CD14-positive monocyte (primary cell): ENCODE measurements around the gene MAT2A. TPM values are rescaled to one million over a fixed set of nuclear protein-coding genes. Genes with fewer than 3 reads are reported as not detected.

Experiments used
- DNase-seq, 3 donors: peaks; one replicate each; pipeline ENCODE4 v3.0.0-alpha.2; 2011 to 2022
- H2AFZ ChIP-seq: 2 replicates; pipeline ENCODE4 v1.6.0; 2012; ENCODE audit warnings: mild to moderate bottlenecking, low read depth, low read length, inconsistent platforms; ENCODE audit not compliant: insufficient read depth, poor library complexity, severe bottlenecking
- H3K27ac ChIP-seq, 2 donors: 1 replicate in 1 of 2; 2 replicates in 1 of 2; pipeline ENCODE4 v1.5.1; 2012 to 2013; ENCODE audit warnings: low read length in 2 of 2, control low read depth in 1 of 2, inconsistent platforms in 1 of 2, low read depth in 1 of 2, mild to moderate bottlenecking in 1 of 2
- H3K27me3 ChIP-seq, 2 donors: one replicate each; pipeline versions ENCODE4 v1.6.0 to v1.6.1; 2011 to 2013; ENCODE audit warnings: low read length in 2 of 2; ENCODE audit not compliant: control insufficient read depth in 2 of 2, insufficient read depth in 2 of 2
- H3K36me3 ChIP-seq, 2 donors: replicated peaks in 1 of 2; 1 replicate in 1 of 2; 2 replicates in 1 of 2; pipeline versions ENCODE4 v1.5.1 to v1.6.1; 2012 to 2013; ENCODE audit warnings: low read length in 2 of 2, control low read depth in 1 of 2, inconsistent platforms in 1 of 2, mild to moderate bottlenecking in 1 of 2; ENCODE audit not compliant: insufficient read depth in 2 of 2, control insufficient read depth in 1 of 2
- H3K4me1 ChIP-seq, 2 donors: 1 replicate in 1 of 2; 2 replicates in 1 of 2; pipeline versions ENCODE4 v1.5.1 to v1.6.1; 2012 to 2013; ENCODE audit warnings: low read length in 2 of 2, control low read depth in 1 of 2, inconsistent platforms in 1 of 2, mild to moderate bottlenecking in 1 of 2, moderate library complexity in 1 of 2; ENCODE audit not compliant: insufficient read depth in 2 of 2, control insufficient read depth in 1 of 2
- H3K4me2 ChIP-seq: replicated peaks from 2 replicates; pipeline ENCODE3; 2012; ENCODE audit warnings: low read length, moderate library complexity, mild to moderate bottlenecking; ENCODE audit not compliant: poor library complexity, severe bottlenecking; ENCODE audit errors: extremely low read depth
- H3K4me3 ChIP-seq, 3 experiments: fragments of 200-600 bp in 1 of 3; sonication (generic) in 1 of 3; replicated peaks in 1 of 3; 1 replicate in 2 of 3; 2 replicates in 1 of 3; pipeline ENCODE4 v1.5.1; 2011 to 2013; ENCODE audit warnings: low read length in 3 of 3, mild to moderate bottlenecking in 3 of 3, control low read depth in 2 of 3, low read depth in 2 of 3, inconsistent platforms in 1 of 3, moderate library complexity in 1 of 3
- H3K79me2 ChIP-seq: 2 replicates; pipeline ENCODE4 v1.6.0; 2012; ENCODE audit warnings: mild to moderate bottlenecking, control low read depth, inconsistent platforms, low read length, moderate library complexity; ENCODE audit not compliant: insufficient read depth
- H3K9ac ChIP-seq: 2 replicates; pipeline ENCODE4 v1.6.0; 2017; ENCODE audit warnings: low read length, mild to moderate bottlenecking; ENCODE audit not compliant: insufficient read depth, poor library complexity, severe bottlenecking
- H3K9me3 ChIP-seq, 2 donors: replicated peaks in 1 of 2; 1 replicate in 1 of 2; 2 replicates in 1 of 2; pipeline versions ENCODE4 v1.5.1 to v1.6.1; 2012 to 2013; ENCODE audit warnings: low read length in 2 of 2, control low read depth in 1 of 2; ENCODE audit not compliant: control insufficient read depth in 1 of 2, insufficient read depth in 1 of 2
- H4K20me1 ChIP-seq: 2 replicates; pipeline ENCODE4 v1.6.0; 2012; ENCODE audit warnings: mild to moderate bottlenecking, low read length, control low read depth, moderate library complexity; ENCODE audit not compliant: insufficient read depth
- H3K27ac Mint-ChIP-seq, 7 donors: one replicate each; pipeline ENCODE4 v1.8.0; 2020; ENCODE audit warnings: mild to moderate bottlenecking in 7 of 7, mixed read lengths in 7 of 7, moderate library complexity in 6 of 7, inconsistent platforms in 2 of 7
- H3K27me3 Mint-ChIP-seq, 3 donors: one replicate each; pipeline ENCODE4 v1.8.0; 2021 to 2022; ENCODE audit warnings: low read depth in 3 of 3, mild to moderate bottlenecking in 3 of 3, mixed read lengths in 3 of 3, moderate library complexity in 3 of 3, inconsistent platforms in 1 of 3
- H3K36me3 Mint-ChIP-seq, 2 donors: one replicate each; pipeline ENCODE4 v1.8.0; 2020; ENCODE audit warnings: mixed read lengths in 2 of 2, inconsistent platforms in 1 of 2, mild to moderate bottlenecking in 1 of 2
- H3K4me1 Mint-ChIP-seq: one replicate; pipeline ENCODE4 v1.8.0; 2020; ENCODE audit warnings: mild to moderate bottlenecking, mixed read lengths
- H3K4me3 Mint-ChIP-seq, 2 donors: one replicate each; pipeline ENCODE4 v1.8.0; 2020; ENCODE audit warnings: mild to moderate bottlenecking in 2 of 2, mixed read lengths in 2 of 2, moderate library complexity in 1 of 2
- H3K9me3 Mint-ChIP-seq, 7 donors: one replicate each; pipeline ENCODE4 v1.8.0; 2020 to 2022; ENCODE audit warnings: mixed read lengths in 7 of 7, mild to moderate bottlenecking in 6 of 7, moderate library complexity in 6 of 7, inconsistent platforms in 2 of 7
- CTCF ChIP-seq: fragments of 200-600 bp; IDR thresholded peaks from one replicate; pipeline ENCODE4 v1.8.0; 2022; ENCODE audit warnings: antibody characterized with exemption, mild to moderate bottlenecking
- WGBS: methylation state at CpG from one replicate; pipeline ENCODE4 v1.1.5; 2013; ENCODE audit warnings: missing lambda C conversion rate; ENCODE audit not compliant: insufficient coverage; 5-methylcytosine and 5-hydroxymethylcytosine counted together
- intact Hi-C, 2 donors: fragments of 100-400 bp; cut with micrococcal nuclease; formaldehyde crosslinking; loops; one replicate each; pipeline versions ENCODE4 v1.15.0 to v1.15.1; 2023
- polyA plus RNA-seq, 3 donors: library from polyadenylated mRNA; depleted of rRNA in 1 of 3; unstranded in 2 of 3; stranded (reverse) in 1 of 3; fragments of 300-500 nt in 2 of 3; fragments of >200 nt in 1 of 3; fragmentation: Illumina TruSeq in 2 of 3; gene quantifications; 1 replicate in 2 of 3; 2 replicates in 1 of 3; pipeline ENCODE4 v1.2.3, GENCODE V29; 2012 to 2021

MAT2A gene
- polyA plus RNA-seq, 3 donors = 97.0 to 454 (median 117) TPM

GRCh38 chr2:85504778-85505261, 34.1 kb upstream of the MAT2A start:
- peaks cover 0 to 3% (median 0%) of the 10 kb centered on the region in 7 donors for H3K9me3 Mint-ChIP-seq
- Histone ChIP-seq H3K9ac (no peak overlapping the region), H3K4me3 (no peak overlapping the region), H3K36me3 (no peaks in the 10 kb centered on the region), H2AFZ (no peak overlapping the region), H3K27me3 (no peaks in the 10 kb centered on the region), H3K4me2 (no peak overlapping the region), H3K9me3 (no peaks in the 10 kb centered on the region), H3K79me2 (no peaks in the 10 kb centered on the region), H3K4me1 (peaks cover 26 to 54% of the 10 kb centered on the region in 2 donors), H3K27ac (no peak overlapping the region), H4K20me1 (no peaks in the 10 kb centered on the region)
- TF ChIP-seq CTCF = no peak
- peaks cover 0 to 5% (median 1%) of the 10 kb centered on the region in 3 donors for H3K27me3 Mint-ChIP-seq
- 12% methylated on average over 2 of the region's 3 CpGs for WGBS
- H3K36me3 Mint-ChIP-seq = no peaks in the 10 kb centered on the region
- peak overlapping the region in 1 of 7 donors; percentile 23 for H3K27ac Mint-ChIP-seq
- intact Hi-C loops = no loop called here
- peaks cover 52% of the 10 kb centered on the region for H3K4me1 Mint-ChIP-seq
- DNase-seq = peak in 2 of 3 donors; percentile 21 to 56
- H3K4me3 Mint-ChIP-seq = no peak overlapping the region

GRCh38 chr2:85505551-85506238, 33.3 kb upstream of the MAT2A start:
- no peak for DNase-seq
- Histone ChIP-seq H4K20me1 (no peaks in the 10 kb centered on the region), H3K79me2 (no peaks in the 10 kb centered on the region), H3K4me3 (no peak overlapping the region), H3K4me1 (peaks cover 19 to 47% of the 10 kb centered on the region in 2 donors), H3K9ac (no peak overlapping the region), H3K9me3 (no peaks in the 10 kb centered on the region), H3K36me3 (no peaks in the 10 kb centered on the region), H3K27ac (no peak overlapping the region), H3K4me2 (no peak overlapping the region), H3K27me3 (no peaks in the 10 kb centered on the region), H2AFZ (no peak overlapping the region)
- Mint-ChIP-seq H3K4me1 (peaks cover 45% of the 10 kb centered on the region), H3K36me3 (no peaks in the 10 kb centered on the region), H3K27me3 (peaks cover 0 to 5% (median 1%) of the 10 kb centered on the region in 3 donors), H3K27ac (no peak overlapping the region), H3K4me3 (no peak overlapping the region), H3K9me3 (peaks cover 0 to 3% (median 0%) of the 10 kb centered on the region in 7 donors)
- no peak for TF ChIP-seq CTCF
- 90% methylated on average over 9 of the region's 10 CpGs for WGBS
- intact Hi-C loops = no loop called here
